ENCODE results near the gene KCNH3. TPM values are rescaled to one million over a fixed set of nuclear protein-coding genes. Genes with fewer than 3 reads are reported as not detected.

The KCNH3 gene
- total and polyA plus RNA-seq, 2 experiments from 2014 or later, result 0.21 to 0.52 TPM

GRCh38 chr12:49491823-49492222 is 47.0 kb upstream of the KCNH3 start:
- ATAC-seq, result no peak

More at GRCh38 chr12:49491823-49492222, 47.0 kb upstream of the KCNH3 start:
- DNase-seq (ENCODE audit: low spot score), result no peak
- Mint-ChIP-seq H3K27ac (no peak overlapping the region), H3K4me3 (no peak overlapping the region), H3K27me3 (ENCODE audit: insufficient read depth, low read depth, poor library complexity) (peaks cover 3% of the 10 kb centered on the region), H3K9me3 (no peaks in the 10 kb centered on the region), H3K36me3 (ENCODE audit: low read depth) (peaks cover 4% of the 10 kb centered on the region; the same call in 1 of the 3 replicates), H3K4me1 (peaks cover 18% of the 10 kb centered on the region)
- no peak overlapping the region for H3K4me3 ChIP-seq
- H3K4me1 ChIP-seq (ENCODE audit: insufficient read depth), result peaks cover 13% of the 10 kb centered on the region
- no peaks in the 10 kb centered on the region for H4K20me1 ChIP-seq (replicated peaks; ENCODE audit: insufficient read depth)
- no peaks in the 10 kb centered on the region for H3K27me3 ChIP-seq (ENCODE audit: insufficient read depth)
- H3K79me2 ChIP-seq (replicated peaks; ENCODE audit: insufficient read depth), result no peaks in the 10 kb centered on the region
- no peak overlapping the region for H2AFZ ChIP-seq
- peaks cover 2% of the 10 kb centered on the region; the same call in 1 of the 2 replicates for H3F3A ChIP-seq (replicated peaks; ENCODE audit: low read depth)
- H3K36me3 ChIP-seq (ENCODE audit: insufficient read depth), result peaks cover 2% of the 10 kb centered on the region; the same call in 1 of the 2 replicates
- TF ChIP-seq NANOG (IDR thresholded peaks at IDR 0.05; ENCODE audit: borderline replicate concordance), result no peak
- TF ChIP-seq CREB1 (CRISPR knock-in tag; IDR thresholded peaks at IDR 0.05; ENCODE audit: low read depth), result no peak
- TF ChIP-seq ZNF114 (CRISPR knock-in tag; IDR thresholded peaks at IDR 0.05), result no peak
- TF ChIP-seq ZNF331 (CRISPR knock-in tag; IDR thresholded peaks at IDR 0.05; ENCODE audit: low read depth), result no peak
- TF ChIP-seq, protein P1, sequence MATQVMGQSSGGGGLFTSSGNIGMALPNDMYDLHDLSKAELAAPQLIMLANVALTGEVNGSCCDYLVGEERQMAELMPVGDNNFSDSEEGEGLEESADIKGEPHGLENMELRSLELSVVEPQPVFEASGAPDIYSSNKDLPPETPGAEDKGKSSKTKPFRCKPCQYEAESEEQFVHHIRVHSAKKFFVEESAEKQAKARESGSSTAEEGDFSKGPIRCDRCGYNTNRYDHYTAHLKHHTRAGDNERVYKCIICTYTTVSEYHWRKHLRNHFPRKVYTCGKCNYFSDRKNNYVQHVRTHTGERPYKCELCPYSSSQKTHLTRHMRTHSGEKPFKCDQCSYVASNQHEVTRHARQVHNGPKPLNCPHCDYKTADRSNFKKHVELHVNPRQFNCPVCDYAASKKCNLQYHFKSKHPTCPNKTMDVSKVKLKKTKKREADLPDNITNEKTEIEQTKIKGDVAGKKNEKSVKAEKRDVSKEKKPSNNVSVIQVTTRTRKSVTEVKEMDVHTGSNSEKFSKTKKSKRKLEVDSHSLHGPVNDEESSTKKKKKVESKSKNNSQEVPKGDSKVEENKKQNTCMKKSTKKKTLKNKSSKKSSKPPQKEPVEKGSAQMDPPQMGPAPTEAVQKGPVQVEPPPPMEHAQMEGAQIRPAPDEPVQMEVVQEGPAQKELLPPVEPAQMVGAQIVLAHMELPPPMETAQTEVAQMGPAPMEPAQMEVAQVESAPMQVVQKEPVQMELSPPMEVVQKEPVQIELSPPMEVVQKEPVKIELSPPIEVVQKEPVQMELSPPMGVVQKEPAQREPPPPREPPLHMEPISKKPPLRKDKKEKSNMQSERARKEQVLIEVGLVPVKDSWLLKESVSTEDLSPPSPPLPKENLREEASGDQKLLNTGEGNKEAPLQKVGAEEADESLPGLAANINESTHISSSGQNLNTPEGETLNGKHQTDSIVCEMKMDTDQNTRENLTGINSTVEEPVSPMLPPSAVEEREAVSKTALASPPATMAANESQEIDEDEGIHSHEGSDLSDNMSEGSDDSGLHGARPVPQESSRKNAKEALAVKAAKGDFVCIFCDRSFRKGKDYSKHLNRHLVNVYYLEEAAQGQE (IDR thresholded peaks at IDR 0.05; ENCODE audit: unreplicated experiment), result no peak
- no peak for TF ChIP-seq CTCF (conservative IDR thresholded peaks at IDR 0.05; ENCODE audit: low read depth in 2 of 2)
- TF ChIP-seq, protein P2, sequence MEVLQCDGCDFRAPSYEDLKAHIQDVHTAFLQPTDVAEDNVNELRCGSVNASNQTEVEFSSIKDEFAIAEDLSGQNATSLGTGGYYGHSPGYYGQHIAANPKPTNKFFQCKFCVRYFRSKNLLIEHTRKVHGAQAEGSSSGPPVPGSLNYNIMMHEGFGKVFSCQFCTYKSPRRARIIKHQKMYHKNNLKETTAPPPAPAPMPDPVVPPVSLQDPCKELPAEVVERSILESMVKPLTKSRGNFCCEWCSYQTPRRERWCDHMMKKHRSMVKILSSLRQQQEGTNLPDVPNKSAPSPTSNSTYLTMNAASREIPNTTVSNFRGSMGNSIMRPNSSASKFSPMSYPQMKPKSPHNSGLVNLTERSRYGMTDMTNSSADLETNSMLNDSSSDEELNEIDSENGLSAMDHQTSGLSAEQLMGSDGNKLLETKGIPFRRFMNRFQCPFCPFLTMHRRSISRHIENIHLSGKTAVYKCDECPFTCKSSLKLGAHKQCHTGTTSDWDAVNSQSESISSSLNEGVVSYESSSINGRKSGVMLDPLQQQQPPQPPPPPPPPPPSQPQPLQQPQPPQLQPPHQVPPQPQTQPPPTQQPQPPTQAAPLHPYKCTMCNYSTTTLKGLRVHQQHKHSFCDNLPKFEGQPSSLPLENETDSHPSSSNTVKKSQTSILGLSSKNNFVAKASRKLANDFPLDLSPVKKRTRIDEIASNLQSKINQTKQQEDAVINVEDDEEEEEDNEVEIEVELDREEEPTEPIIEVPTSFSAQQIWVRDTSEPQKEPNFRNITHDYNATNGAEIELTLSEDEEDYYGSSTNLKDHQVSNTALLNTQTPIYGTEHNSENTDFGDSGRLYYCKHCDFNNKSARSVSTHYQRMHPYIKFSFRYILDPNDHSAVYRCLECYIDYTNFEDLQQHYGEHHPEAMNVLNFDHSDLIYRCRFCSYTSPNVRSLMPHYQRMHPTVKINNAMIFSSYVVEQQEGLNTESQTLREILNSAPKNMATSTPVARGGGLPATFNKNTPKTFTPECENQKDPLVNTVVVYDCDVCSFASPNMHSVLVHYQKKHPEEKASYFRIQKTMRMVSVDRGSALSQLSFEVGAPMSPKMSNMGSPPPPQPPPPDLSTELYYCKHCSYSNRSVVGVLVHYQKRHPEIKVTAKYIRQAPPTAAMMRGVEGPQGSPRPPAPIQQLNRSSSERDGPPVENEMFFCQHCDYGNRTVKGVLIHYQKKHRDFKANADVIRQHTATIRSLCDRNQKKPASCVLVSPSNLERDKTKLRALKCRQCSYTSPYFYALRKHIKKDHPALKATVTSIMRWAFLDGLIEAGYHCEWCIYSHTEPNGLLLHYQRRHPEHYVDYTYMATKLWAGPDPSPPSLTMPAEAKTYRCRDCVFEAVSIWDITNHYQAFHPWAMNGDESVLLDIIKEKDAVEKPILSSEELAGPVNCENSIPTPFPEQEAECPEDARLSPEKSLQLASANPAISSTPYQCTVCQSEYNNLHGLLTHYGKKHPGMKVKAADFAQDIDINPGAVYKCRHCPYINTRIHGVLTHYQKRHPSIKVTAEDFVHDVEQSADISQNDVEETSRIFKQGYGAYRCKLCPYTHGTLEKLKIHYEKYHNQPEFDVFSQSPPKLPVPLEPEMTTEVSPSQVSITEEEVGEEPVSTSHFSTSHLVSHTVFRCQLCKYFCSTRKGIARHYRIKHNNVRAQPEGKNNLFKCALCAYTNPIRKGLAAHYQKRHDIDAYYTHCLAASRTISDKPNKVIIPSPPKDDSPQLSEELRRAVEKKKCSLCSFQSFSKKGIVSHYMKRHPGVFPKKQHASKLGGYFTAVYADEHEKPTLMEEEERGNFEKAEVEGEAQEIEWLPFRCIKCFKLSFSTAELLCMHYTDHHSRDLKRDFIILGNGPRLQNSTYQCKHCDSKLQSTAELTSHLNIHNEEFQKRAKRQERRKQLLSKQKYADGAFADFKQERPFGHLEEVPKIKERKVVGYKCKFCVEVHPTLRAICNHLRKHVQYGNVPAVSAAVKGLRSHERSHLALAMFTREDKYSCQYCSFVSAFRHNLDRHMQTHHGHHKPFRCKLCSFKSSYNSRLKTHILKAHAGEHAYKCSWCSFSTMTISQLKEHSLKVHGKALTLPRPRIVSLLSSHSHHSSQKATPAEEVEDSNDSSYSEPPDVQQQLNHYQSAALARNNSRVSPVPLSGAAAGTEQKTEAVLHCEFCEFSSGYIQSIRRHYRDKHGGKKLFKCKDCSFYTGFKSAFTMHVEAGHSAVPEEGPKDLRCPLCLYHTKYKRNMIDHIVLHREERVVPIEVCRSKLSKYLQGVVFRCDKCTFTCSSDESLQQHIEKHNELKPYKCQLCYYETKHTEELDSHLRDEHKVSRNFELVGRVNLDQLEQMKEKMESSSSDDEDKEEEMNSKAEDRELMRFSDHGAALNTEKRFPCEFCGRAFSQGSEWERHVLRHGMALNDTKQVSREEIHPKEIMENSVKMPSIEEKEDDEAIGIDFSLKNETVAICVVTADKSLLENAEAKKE (CRISPR knock-in tag; IDR thresholded peaks at IDR 0.05), result no peak
- no peak for TF ChIP-seq EZH2phosphoT487 (IDR thresholded peaks at IDR 0.05; ENCODE audit: unreplicated experiment)
- no peak for TF ChIP-seq ETS1 (IDR thresholded peaks at IDR 0.05)
- TF ChIP-seq STAT1 (IDR thresholded peaks at IDR 0.05; ENCODE audit: unreplicated experiment), result no peak
- no peak for TF ChIP-seq POLR2AphosphoS5 (IDR thresholded peaks at IDR 0.05; ENCODE audit: low read depth)
- no peak for TF ChIP-seq EZH2 (IDR thresholded peaks at IDR 0.05; ENCODE audit: low read depth, unreplicated experiment)
- no peak for TF ChIP-seq JUNB (IDR thresholded peaks at IDR 0.05; ENCODE audit: unreplicated experiment)
- no peaks in the 10 kb centered on the region for H3K9me2 ChIP-seq (ENCODE audit: insufficient read depth)
- H3K4me2 ChIP-seq, result no peak overlapping the region
- no peak overlapping the region for H3K27ac ChIP-seq (ENCODE audit: low read depth)

Measured in GM23338 (cell line).